GM23338 (cell line): ENCODE results near the gene DOCK10. TPM values are rescaled to one million over a fixed set of nuclear protein-coding genes. Genes with fewer than 3 reads are reported as not detected.
"Not testable (repeated sequence)": the region's sequence is repeated elsewhere in the genome, so short reads cannot be mapped to it uniquely, and the experiment has no call there.

Source experiments
- ATAC-seq: fragments of 200-7000 bp; cut with Tn5 transposase; 3 replicates; pipeline ENCODE4 v1.9.1; 2020
- DNase-seq: peaks from one replicate; pipeline ENCODE4 v3.0.0-alpha.2; 2015; ENCODE audit warnings: low spot score
- H2AFZ ChIP-seq: fragments of 200-600 bp; sonication (generic); 2 replicates; pipeline ENCODE4 v1.8.0; 2016; ENCODE audit warnings: antibody characterized with exemption, mild to moderate bottlenecking, moderate library complexity
- H3F3A ChIP-seq: fragments of 200-600 bp; sonication (generic); replicated peaks from 2 replicates; pipeline ENCODE4 v1.8.0; 2017; ENCODE audit warnings: antibody characterized with exemption, mixed run types, low read depth
- H3K27ac ChIP-seq: fragments of 200-600 bp; sonication (generic); 2 replicates; pipeline ENCODE4 v1.6.1; 2016; ENCODE audit warnings: low read depth
- H3K27me3 ChIP-seq: fragments of 200-600 bp; sonication (generic); 2 replicates; pipeline ENCODE4 v1.8.0; 2016; ENCODE audit warnings: mild to moderate bottlenecking, mixed run types, moderate library complexity; ENCODE audit not compliant: insufficient read depth
- H3K36me3 ChIP-seq: fragments of 200-600 bp; sonication (generic); 2 replicates; pipeline ENCODE4 v1.8.0; 2016; ENCODE audit warnings: mild to moderate bottlenecking; ENCODE audit not compliant: insufficient read depth
- H3K4me1 ChIP-seq: fragments of 200-600 bp; sonication (generic); 2 replicates; pipeline ENCODE4 v1.8.0; 2016; ENCODE audit warnings: mild to moderate bottlenecking, moderate library complexity; ENCODE audit not compliant: insufficient read depth
- H3K4me2 ChIP-seq: fragments of 200-600 bp; sonication (generic); 2 replicates; pipeline ENCODE4 v1.7.1; 2017; ENCODE audit warnings: mixed run types
- H3K4me3 ChIP-seq: fragments of 200-600 bp; sonication (generic); 2 replicates; pipeline ENCODE4 v1.6.1; 2016; ENCODE audit warnings: mixed run types
- H3K79me2 ChIP-seq: fragments of 200-600 bp; sonication (generic); replicated peaks from 2 replicates; pipeline ENCODE4 v1.8.0; 2017; ENCODE audit warnings: mild to moderate bottlenecking; ENCODE audit not compliant: insufficient read depth
- H3K9me2 ChIP-seq: fragments of 200-600 bp; sonication (generic); 2 replicates; pipeline ENCODE4 v1.8.0; 2017; ENCODE audit not compliant: insufficient read depth
- H4K20me1 ChIP-seq: fragments of 200-600 bp; sonication (generic); replicated peaks from 2 replicates; pipeline ENCODE4 v1.8.0; 2017; ENCODE audit warnings: mild to moderate bottlenecking; ENCODE audit not compliant: insufficient read depth
- H3K27ac Mint-ChIP-seq: 2 replicates; pipeline ENCODE4 v1.8.0; 2020; ENCODE audit warnings: inconsistent platforms, mild to moderate bottlenecking, moderate library complexity, mixed read lengths
- H3K27me3 Mint-ChIP-seq: 3 replicates; pipeline ENCODE4 v1.8.0; 2022; ENCODE audit warnings: low read depth, mild to moderate bottlenecking, moderate library complexity, mixed read lengths, inconsistent platforms; ENCODE audit not compliant: insufficient read depth, poor library complexity
- H3K36me3 Mint-ChIP-seq: 3 replicates; pipeline ENCODE4 v1.8.0; 2021; ENCODE audit warnings: low read depth, mild to moderate bottlenecking, inconsistent platforms, moderate library complexity, mixed read lengths
- H3K4me1 Mint-ChIP-seq: 3 replicates; pipeline ENCODE4 v1.8.0; 2020; ENCODE audit warnings: mild to moderate bottlenecking, inconsistent platforms, mixed read lengths
- H3K4me3 Mint-ChIP-seq: 3 replicates; pipeline ENCODE4 v1.8.0; 2021; ENCODE audit warnings: moderate library complexity, mild to moderate bottlenecking, inconsistent platforms, mixed read lengths
- H3K9me3 Mint-ChIP-seq: 3 replicates; pipeline ENCODE4 v1.8.0; 2020; ENCODE audit warnings: moderate library complexity, mild to moderate bottlenecking, inconsistent platforms, mixed read lengths
- CREB1 ChIP-seq: fragments of 250-450 bp; sonication (Bioruptor Pico); IDR thresholded peaks from 2 replicates; pipeline ENCODE4 v1.5.0; 2020; ENCODE audit warnings: low read depth, mild to moderate bottlenecking, moderate library complexity
- EZH2 ChIP-seq: fragments of 200-600 bp; sonication (generic); IDR thresholded peaks from one replicate; pipeline ENCODE4 v1.8.0; 2017; ENCODE audit warnings: antibody characterized with exemption, mild to moderate bottlenecking, low read depth; ENCODE audit not compliant: unreplicated experiment
- EZH2phosphoT487 ChIP-seq: fragments of 200-600 bp; sonication (generic); IDR thresholded peaks from one replicate; pipeline ENCODE4 v1.8.1; 2018; ENCODE audit warnings: antibody characterized with exemption; ENCODE audit not compliant: unreplicated experiment
- JUNB ChIP-seq: IDR thresholded peaks from one replicate; pipeline ENCODE4 v1.6.1; 2016; ENCODE audit warnings: antibody characterized with exemption; ENCODE audit not compliant: unreplicated experiment
- POLR2AphosphoS5 ChIP-seq: IDR thresholded peaks from 2 replicates; pipeline ENCODE4 v1.6.1; 2016; ENCODE audit warnings: antibody characterized with exemption, low read depth
- STAT1 ChIP-seq: IDR thresholded peaks from one replicate; pipeline ENCODE4 v1.6.1; 2016; ENCODE audit warnings: antibody characterized with exemption; ENCODE audit not compliant: unreplicated experiment
- ZNF114 ChIP-seq: fragments of 250-450 bp; sonication (Bioruptor Pico); IDR thresholded peaks from 2 replicates; pipeline ENCODE4 v1.5.0; 2020; ENCODE audit warnings: mild to moderate bottlenecking, moderate library complexity
- ZNF331 ChIP-seq: fragments of 250-450 bp; sonication (Bioruptor Pico); IDR thresholded peaks from 2 replicates; pipeline ENCODE4 v1.5.0; 2020; ENCODE audit warnings: low read depth, mild to moderate bottlenecking, moderate library complexity
- polyA plus RNA-seq: library from polyadenylated mRNA; unstranded; fragments of >200 nt; fragmentation: Nextera tagmentation; extraction: Ambion mirVana; gene quantifications from 2 replicates; pipeline ENCODE4 v1.2.1, GENCODE V29; 2016
- total RNA-seq: library from RNA; depleted of rRNA; stranded (reverse); fragments of >200 nt; shearing (Covaris generic); gene quantifications from 2 replicates; pipeline ENCODE4 v1.2.3, GENCODE V29; 2014
- TF ChIP-seq, protein P1 (sequence below), 2 experiments: fragments of 200-600 bp in 1 of 2; sonication (generic) in 1 of 2; conservative IDR thresholded peaks; 2 replicates each; pipeline versions ENCODE4 v1.5.1 to v1.6.1; 2016 to 2017; ENCODE audit warnings: antibody characterized with exemption in 2 of 2, low read depth in 2 of 2, mild to moderate bottlenecking in 2 of 2, moderate library complexity in 1 of 2
- TF ChIP-seq, protein P2 (sequence below): IDR thresholded peaks from one replicate; pipeline ENCODE4 v1.6.1; 2018; ENCODE audit warnings: antibody characterized with exemption; ENCODE audit not compliant: unreplicated experiment

Gene DOCK10
- total and polyA plus RNA-seq, 2 experiments from 2014 or later, result 1.0 to 1.7 TPM

- no peak overlapping the region for H3K4me3 Mint-ChIP-seq
- no peaks in the 10 kb centered on the region for H3K9me2 ChIP-seq
- peak overlapping the region; percentile 29 for H2AFZ ChIP-seq
- peak overlapping the region; percentile 65 for H3K4me2 ChIP-seq
- H3K79me2 ChIP-seq, result no peaks in the 10 kb centered on the region
- H3K4me1 Mint-ChIP-seq, result peaks cover 23% of the 10 kb centered on the region
- H3K27me3 Mint-ChIP-seq, result no peaks in the 10 kb centered on the region
- no peaks in the 10 kb centered on the region for H4K20me1 ChIP-seq
- no peaks in the 10 kb centered on the region for H3K27me3 ChIP-seq
- no peak overlapping the region for H3K27ac Mint-ChIP-seq
- TF ChIP-seq CREB1 (no peak), EZH2phosphoT487 (no peak), EZH2 (no peak), ZNF331 (CRISPR knock-in tag) (no peak)
- ATAC-seq (no peak), DNase-seq (no peak)
- H3K36me3 Mint-ChIP-seq, result no peaks in the 10 kb centered on the region
- no peaks in the 10 kb centered on the region for H3K9me3 Mint-ChIP-seq
- H3F3A ChIP-seq, result no peaks in the 10 kb centered on the region
- H3K4me1 ChIP-seq, result peaks cover 24% of the 10 kb centered on the region
- H3K36me3 ChIP-seq, result no peaks in the 10 kb centered on the region
- H3K4me3 ChIP-seq, result no peak overlapping the region
- H3K27ac ChIP-seq, result no peak overlapping the region
Measured at GRCh38 chr2:224944707-224945547, 97.3 kb downstream of the DOCK10 start.

- H3K9me3 Mint-ChIP-seq, H3K4me3 Mint-ChIP-seq: not testable (repeated sequence)
Measured at GRCh38 chr2:224943601-224944041, 98.6 kb downstream of the DOCK10 start.

GRCh38 chr2:224941960-224942359 is 100.3 kb downstream of the DOCK10 start:
- H3K4me1 Mint-ChIP-seq, result peaks cover 43% of the 10 kb centered on the region
- Histone ChIP-seq H3K4me1 (peaks cover 39% of the 10 kb centered on the region), H4K20me1 (no peaks in the 10 kb centered on the region), H3K4me3 (no peak overlapping the region), H3F3A (no peaks in the 10 kb centered on the region), H3K27me3 (no peaks in the 10 kb centered on the region), H2AFZ (peak overlapping the region; percentile 80; the same call in 1 of the 2 replicates), H3K4me2 (peak overlapping the region; percentile 31; the same call in 1 of the 2 replicates), H3K9me2 (no peaks in the 10 kb centered on the region), H3K36me3 (no peaks in the 10 kb centered on the region), H3K27ac (no peak overlapping the region), H3K79me2 (no peaks in the 10 kb centered on the region)
- no peaks in the 10 kb centered on the region for H3K36me3 Mint-ChIP-seq
- H3K27ac Mint-ChIP-seq, result no peak overlapping the region
- no peak overlapping the region for H3K4me3 Mint-ChIP-seq
- TF ChIP-seq, protein P1, sequence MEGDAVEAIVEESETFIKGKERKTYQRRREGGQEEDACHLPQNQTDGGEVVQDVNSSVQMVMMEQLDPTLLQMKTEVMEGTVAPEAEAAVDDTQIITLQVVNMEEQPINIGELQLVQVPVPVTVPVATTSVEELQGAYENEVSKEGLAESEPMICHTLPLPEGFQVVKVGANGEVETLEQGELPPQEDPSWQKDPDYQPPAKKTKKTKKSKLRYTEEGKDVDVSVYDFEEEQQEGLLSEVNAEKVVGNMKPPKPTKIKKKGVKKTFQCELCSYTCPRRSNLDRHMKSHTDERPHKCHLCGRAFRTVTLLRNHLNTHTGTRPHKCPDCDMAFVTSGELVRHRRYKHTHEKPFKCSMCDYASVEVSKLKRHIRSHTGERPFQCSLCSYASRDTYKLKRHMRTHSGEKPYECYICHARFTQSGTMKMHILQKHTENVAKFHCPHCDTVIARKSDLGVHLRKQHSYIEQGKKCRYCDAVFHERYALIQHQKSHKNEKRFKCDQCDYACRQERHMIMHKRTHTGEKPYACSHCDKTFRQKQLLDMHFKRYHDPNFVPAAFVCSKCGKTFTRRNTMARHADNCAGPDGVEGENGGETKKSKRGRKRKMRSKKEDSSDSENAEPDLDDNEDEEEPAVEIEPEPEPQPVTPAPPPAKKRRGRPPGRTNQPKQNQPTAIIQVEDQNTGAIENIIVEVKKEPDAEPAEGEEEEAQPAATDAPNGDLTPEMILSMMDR (conservative IDR thresholded peaks at IDR 0.05; ENCODE audit: low read depth in 2 of 2), result no peak
- TF ChIP-seq JUNB (no peak), ZNF114 (CRISPR knock-in tag) (no peak), EZH2 (no peak), POLR2AphosphoS5 (no peak), CREB1 (no peak), STAT1 (no peak)
- TF ChIP-seq, protein P2, sequence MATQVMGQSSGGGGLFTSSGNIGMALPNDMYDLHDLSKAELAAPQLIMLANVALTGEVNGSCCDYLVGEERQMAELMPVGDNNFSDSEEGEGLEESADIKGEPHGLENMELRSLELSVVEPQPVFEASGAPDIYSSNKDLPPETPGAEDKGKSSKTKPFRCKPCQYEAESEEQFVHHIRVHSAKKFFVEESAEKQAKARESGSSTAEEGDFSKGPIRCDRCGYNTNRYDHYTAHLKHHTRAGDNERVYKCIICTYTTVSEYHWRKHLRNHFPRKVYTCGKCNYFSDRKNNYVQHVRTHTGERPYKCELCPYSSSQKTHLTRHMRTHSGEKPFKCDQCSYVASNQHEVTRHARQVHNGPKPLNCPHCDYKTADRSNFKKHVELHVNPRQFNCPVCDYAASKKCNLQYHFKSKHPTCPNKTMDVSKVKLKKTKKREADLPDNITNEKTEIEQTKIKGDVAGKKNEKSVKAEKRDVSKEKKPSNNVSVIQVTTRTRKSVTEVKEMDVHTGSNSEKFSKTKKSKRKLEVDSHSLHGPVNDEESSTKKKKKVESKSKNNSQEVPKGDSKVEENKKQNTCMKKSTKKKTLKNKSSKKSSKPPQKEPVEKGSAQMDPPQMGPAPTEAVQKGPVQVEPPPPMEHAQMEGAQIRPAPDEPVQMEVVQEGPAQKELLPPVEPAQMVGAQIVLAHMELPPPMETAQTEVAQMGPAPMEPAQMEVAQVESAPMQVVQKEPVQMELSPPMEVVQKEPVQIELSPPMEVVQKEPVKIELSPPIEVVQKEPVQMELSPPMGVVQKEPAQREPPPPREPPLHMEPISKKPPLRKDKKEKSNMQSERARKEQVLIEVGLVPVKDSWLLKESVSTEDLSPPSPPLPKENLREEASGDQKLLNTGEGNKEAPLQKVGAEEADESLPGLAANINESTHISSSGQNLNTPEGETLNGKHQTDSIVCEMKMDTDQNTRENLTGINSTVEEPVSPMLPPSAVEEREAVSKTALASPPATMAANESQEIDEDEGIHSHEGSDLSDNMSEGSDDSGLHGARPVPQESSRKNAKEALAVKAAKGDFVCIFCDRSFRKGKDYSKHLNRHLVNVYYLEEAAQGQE, result no peak
- H3K9me3 Mint-ChIP-seq, result no peaks in the 10 kb centered on the region
- ATAC-seq (peak; percentile 75), DNase-seq (peak; percentile 60)
- no peaks in the 10 kb centered on the region for H3K27me3 Mint-ChIP-seq

More at GRCh38 chr2:224943601-224944041, 98.6 kb downstream of the DOCK10 start:
- H3K27me3 ChIP-seq, H3K36me3 Mint-ChIP-seq, DNase-seq, H3F3A ChIP-seq, H4K20me1 ChIP-seq, H3K36me3 ChIP-seq, H2AFZ ChIP-seq, H3K27me3 Mint-ChIP-seq, H3K27ac ChIP-seq, H3K9me2 ChIP-seq, H3K79me2 ChIP-seq, H3K27ac Mint-ChIP-seq, H3K4me2 ChIP-seq, H3K4me3 ChIP-seq, ATAC-seq: not testable (repeated sequence)
- H3K4me1 ChIP-seq, result peaks cover 24% of the 10 kb centered on the region
- peaks cover 28% of the 10 kb centered on the region for H3K4me1 Mint-ChIP-seq
